HG03108 (cell line): ENCODE measurements around the gene NAA80.
"Not testable (repeated sequence)": the region's sequence is repeated elsewhere in the genome, so short reads cannot be mapped to it uniquely, and the experiment has no call there.

Source experiments
- ATAC-seq: cut with Tn5 transposase; IDR thresholded peaks from one replicate; pipeline ENCODE4 v1.9.1; 2021; ENCODE audit warnings: moderate library complexity; ENCODE audit not compliant: unreplicated experiment

Gene NAA80

DNA sequence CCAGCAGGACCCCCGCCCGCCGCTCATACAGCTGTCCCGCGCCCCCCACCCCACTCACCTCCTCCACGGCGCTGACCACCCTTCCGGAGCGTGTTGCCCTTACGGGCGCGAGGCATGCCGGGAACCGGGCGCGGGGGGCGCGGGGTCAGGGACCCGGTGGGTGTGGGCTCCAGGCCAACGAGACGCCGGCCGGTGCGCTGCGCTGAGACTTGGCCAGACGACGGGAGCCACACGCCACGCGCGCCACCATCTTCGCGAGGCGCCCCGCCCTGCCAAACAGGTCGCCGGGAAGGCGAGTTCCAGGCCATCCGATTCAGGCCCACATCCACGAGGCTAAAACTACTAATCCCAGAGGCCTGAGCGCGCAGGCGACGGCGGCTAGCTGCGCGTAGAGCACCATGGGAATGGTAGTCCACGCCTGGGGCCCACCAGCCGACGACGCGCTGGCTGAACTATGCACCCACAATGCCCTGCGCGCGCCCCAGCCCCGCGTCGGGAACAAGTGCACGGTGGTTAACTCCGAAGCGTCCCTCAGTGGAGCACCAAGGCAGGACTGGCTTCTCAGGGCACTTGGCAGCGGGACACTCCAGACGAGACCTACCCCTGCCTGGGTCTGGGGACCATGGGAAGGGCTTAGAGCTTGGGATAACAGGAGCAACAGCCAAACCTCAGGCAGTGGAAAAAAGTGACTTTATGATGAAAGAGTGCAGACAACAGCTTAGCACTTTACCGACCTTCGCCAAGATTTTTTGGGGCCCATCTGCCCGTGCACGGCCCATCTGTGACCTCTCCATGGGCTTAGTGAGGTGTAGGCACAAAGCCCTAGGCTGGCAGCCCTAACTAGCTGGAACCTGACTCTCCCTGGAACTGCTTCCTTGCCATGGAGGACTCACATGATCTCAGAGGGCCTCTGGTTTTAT lies 6.8 kb downstream of the NAA80 start, which contains the start of gene IFRD2:
TSS of gene IFRD2 (minus strand) at position 271 of the 920 bp plus-strand sequence. CDS start at position 116, 155 bp downstream.
- ATAC-seq = peak; percentile 97

DNA sequence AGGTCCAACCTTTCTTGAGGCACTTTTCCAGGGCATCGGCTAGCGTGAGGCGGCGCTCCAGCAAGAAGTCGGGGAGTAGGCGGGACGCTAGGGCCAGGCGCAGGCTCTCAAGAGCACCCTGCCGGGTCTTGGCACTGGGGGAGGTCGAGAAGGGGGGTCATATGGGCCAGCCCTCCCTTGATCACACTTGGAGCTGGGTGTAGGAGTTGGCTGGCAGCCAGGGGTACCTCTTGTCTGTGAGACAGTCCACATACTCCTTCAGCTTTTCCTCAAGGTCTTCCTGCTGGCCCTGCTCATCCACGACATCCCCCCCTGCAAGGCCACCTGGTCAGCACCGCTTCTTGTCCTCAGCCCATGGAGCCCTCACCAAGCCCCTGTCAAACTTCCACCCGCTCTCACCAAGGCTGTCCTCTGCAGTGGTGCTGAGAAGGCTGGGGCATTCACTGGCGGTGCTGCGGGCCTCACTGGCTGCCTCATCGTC lies 9.0 kb downstream of the NAA80 start:
- no peak for ATAC-seq

DNA sequence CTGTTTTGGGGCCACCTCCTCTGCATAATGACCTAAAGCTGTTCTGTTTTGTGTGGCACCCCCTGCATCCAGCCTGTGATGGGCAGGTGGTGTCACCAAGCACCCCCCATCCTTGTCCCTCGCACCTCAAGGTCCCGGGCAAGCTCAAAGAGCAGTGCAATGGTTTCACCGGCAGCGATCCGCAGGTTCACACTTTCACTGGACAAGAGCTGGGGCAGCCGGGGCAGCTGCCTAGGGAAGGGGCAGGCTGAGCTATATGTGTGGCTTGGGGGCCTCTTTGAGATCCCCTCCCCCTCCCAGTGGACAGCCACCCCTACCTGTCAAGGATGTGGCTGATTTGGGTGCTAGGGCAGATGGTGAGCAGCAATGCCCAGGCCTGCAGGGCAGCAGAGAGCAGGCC lies 10.1 kb downstream of the NAA80 start:
- ATAC-seq = no peak

DNA sequence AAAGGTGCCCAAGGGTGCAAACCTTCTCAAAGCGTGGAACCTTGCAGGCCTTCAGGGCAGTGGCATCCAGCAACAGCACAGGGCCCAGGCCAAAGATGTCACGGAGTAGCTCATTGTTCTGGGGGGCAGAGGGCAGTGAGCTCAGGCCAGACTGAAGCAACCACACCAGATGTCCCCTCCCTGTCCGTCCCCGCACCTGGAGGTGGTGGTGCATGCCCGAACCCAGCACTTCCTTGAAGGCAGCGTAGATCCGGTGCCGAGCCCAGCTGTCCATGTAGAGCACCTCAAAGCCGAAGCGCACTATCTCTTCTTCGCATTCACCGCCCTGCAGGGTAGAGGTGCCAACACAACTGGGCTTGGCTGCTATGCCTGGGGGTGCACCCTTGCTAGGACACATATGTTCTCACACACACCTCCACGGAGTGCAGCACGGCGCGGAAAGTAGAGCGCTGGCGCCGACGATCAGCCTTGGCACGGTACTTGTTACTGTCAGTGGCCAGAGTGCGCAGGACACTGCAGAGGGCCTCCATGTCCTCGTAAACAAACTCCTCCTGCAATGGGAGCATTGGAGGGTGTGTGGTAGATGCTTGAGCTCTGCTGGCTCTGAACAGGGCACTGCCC lies 10.7 kb downstream of the NAA80 start:
- no peak for ATAC-seq

DNA sequence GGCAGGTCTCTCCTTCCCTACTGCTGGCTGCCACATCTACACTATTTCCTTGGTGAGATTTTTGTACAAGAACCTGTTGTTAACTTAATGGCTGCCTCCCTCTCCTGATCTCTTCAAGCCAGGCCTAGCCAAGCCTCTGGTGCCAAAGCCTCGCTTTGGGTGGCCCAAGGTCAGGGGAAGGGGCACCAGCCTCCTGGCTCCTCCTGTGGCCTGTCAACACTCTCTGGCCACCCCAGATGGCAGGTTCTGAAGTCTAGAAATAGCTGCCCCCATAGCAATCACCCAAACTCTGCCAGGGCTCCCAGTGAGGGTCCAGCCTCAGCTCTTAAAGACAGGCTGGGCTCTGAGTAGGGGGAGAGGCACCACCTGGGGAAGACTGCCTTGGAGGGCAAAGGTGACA lies 11.9 kb downstream of the NAA80 start:
- no peak for ATAC-seq

DNA sequence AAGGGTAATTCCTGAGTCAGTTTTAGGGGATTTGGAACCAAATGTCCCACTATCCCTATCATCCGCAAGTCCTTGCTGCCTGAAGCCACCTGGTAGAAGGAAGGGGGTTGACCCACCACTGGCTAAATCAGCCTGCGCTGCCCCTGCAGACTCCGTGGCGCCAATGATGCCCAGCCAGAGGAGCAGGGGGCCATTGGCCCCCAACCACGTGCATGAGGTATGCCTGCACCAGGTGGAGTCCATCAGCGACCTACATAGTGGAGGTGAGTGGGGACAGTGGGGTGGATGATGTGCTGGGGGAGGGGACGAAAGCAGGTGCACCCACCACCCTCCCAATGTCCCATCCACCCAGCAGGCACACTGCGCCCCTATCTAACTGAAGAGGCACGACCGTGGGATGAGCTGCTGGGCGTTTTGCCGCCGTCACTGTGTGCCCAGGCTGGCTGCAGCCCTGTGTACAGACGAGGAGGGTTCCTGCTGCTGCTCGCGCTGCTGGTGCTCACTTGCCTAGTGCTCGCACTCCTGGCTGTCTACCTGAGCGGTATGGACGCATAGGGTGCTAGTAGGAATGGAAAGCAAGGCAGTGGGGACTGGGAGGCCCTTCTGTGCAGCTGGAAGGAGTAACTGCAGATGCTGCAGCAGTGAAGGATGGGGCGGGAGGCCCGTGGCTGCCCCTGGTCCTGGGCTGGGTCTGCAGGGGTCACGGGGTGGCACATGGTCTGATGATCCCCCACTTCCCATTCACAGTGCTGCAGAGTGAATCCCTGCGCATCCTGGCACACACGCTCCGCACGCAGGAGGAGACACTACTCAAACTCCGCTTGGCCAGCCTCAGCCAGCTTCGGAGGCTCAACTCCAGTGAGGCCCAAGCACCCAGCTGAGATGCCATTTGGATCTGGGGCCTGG lies 12.6 kb downstream of the NAA80 start:
- ATAC-seq = no peak

DNA sequence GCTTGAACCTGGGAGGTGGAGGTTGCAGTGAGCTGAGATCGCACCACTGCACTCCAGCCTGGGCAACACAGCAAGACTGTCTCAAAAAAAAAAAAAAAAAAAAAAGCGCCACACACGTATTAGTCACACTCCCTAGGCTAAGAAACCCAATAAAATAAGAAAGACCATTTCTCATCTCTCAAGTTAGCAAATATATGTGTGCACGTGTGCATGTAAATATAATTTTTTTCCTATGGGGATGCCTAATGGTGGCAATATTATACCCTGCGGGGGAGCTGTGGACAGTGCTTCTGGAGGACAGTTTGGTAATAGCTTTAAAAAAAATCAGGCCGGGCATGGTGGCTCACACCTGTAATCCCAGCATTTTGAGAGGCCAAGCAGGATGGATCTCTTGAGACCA lies 15.1 kb downstream of the NAA80 start:
- not testable (repeated sequence) for ATAC-seq

DNA sequence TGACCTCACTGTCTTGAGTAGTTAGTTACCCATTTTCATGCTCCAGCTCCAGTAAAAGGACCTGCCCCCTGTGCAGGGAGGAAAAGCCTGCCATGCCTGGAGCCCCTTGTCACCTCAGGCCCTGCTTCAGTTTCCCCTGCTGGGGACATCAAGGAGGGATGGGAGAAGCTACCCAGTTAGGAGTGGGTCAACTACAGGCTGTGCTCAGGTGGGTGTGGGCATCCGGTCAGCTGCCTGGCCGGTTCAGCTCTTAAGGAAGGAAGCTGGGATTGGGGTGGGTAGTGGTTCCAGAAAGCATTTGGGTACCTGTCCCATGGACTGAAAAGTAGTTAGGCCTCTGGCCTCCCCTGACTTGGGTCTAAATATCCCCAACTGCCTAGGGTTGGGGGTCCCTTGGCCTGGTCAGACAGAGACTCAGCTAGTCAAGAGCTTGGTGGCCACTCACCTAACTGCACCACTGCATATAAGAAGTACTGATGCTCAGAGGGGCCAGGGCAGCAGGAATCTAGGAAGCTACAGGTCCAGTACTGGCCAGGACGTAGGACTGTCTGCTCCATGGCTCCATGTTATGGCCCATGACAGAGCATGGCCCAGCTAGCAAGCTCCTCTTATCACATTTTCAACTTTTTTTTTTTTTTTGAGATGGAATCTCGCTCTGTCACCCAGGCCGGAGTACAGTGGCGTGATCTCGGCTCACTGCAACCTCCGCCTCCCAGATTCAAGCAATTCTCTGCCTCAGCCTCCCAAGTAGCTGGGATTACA lies 19.8 kb downstream of the NAA80 start:
- no peak for ATAC-seq

DNA sequence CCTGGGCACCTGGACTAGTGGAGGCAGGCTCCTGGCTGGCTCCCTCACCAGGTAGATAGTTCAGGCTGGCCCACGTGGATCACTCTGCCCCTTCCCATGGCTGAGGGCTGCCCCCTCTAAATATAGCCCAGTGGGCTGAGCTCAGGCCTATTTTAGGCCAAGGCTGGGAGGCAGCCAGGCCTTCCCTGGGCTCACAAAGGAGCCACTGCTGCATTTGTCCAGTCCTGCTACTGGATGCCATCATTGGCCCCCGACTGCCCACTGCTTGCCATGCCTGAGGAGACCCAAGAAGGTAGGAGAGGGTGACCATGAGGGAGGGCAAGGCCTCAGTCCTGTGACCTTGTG lies 20.4 kb downstream of the NAA80 start, which contains the start of gene LSMEM2:
TSS of gene LSMEM2 (plus strand) at position 208 of the 345 bp plus-strand sequence. CDS start at position 235, 27 bp downstream.
- no peak for ATAC-seq

DNA sequence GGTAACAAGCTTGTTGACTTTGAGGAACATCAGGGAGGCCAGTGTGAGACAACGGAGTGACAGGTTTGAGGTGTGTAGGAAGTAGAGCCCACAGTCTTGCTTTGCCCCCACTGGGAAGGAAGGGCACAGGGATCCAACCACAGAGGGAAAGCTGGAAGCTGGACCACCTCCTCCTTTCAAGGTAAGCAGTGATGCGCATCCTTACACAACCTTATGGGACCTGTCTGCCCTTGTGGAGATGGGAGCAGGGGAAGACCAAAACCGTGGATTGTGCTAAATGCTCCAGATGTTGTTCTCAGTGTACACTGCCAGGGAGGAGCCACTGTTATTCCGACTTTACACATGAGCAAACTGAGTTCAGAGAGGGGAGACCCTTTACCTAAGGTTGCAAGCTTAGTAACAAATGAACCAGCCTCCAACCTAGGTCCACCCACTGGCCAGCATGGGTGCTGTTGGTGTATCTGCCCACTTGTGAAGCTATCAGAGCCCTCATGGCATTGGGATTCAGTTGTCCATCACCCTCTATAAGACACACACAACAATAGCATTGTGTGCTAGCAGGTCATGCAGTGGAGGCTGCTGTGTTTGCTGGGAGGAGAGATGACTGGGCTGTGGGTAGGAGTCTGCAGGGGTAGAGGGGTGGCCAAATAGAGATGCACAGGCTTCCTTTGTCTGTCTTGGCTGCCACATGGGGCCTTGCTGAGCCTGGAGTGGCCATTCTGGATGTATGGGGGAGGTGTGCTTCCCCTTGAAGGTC lies 20.9 kb downstream of the NAA80 start:
- ATAC-seq = no peak

DNA sequence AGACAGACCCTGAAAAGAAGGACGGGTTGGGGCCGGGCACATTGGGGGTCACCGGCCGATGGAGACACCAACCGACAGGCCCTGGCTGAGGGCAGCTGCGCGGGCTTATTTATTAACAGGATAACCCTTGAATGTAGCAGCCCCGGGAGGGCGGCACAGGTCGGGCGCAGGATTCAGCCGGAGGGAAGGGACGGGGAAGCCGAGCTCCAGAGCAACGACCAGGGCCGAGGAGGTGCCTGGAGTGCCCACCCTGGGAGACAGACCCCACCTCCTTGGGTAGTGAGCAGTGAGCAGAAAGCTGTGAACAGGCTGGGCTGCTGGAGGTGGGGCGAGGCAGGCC lies 22.5 kb downstream of the NAA80 start:
- no peak for ATAC-seq

DNA sequence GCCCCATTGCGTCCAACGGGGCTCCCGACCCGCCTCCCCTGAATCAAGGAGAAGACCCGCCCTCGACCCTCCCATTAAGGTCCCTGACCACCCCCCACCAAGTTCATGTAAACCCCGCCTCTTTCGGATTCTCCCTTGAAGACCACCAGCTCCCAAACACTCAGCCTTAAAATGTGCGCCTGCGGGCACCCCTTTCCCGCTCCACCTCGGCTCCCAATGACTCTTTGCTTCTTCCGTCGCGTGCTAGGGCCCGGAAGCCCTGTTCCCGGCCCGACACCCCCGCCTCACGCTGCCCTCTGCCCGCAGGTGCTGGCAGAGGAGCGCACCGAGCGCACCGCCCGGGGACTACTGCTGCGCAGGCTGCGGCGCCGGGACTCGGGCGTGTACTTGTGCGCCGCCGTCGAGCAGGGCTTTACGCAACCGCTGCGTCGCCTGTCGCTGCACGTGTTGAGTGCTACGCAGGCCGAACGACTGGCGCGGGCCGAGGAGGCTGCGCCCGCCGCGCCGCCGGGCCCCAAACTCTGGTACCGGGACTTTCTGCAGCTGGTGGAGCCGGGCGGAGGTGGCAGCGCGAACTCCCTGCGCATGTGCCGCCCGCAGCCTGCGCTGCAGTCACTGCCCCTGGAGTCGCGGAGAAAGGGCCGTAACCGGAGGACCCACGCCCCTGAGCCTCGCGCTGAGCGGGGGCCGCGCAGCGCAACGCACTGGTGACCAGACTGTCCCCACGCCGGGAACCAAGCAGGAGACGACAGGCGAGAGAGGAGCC lies 23.0 kb downstream of the NAA80 start:
- no peak for ATAC-seq

DNA sequence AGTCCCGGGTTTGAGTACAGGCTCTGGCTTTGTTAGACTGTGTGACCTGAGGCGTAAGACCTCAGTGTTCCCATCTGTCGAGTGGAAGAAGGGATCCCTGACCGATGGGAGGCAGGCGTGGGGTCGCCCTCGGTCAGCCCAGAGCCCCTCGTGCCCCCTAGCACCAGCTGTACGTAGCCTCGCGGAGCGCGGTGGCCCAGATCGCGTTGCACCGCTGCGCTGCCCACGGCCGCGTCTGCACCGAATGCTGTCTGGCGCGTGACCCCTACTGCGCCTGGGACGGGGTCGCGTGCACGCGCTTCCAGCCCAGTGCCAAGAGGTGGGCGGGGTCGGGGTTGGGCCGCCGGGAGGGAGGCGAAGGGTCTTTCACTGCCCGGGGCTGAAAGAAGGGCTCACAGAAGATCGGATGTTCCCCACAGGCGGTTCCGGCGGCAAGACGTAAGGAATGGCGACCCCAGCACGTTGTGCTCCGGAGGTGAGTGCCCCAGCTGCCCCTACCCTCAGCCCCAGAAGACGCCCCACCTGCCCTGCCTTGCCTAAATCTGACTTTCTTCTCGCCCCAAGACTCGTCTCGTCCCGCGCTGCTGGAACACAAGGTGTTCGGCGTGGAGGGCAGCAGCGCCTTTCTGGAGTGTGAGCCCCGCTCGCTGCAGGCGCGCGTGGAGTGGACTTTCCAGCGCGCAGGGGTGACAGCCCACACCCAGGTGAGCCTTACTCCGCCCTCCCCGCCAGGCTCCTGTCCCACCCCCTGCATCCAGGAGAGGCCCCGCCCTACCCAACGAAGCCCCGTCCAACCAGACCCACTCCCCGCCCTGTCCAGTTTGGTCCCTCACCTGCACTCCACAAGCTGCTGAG lies 23.8 kb downstream of the NAA80 start:
- no peak for ATAC-seq

DNA sequence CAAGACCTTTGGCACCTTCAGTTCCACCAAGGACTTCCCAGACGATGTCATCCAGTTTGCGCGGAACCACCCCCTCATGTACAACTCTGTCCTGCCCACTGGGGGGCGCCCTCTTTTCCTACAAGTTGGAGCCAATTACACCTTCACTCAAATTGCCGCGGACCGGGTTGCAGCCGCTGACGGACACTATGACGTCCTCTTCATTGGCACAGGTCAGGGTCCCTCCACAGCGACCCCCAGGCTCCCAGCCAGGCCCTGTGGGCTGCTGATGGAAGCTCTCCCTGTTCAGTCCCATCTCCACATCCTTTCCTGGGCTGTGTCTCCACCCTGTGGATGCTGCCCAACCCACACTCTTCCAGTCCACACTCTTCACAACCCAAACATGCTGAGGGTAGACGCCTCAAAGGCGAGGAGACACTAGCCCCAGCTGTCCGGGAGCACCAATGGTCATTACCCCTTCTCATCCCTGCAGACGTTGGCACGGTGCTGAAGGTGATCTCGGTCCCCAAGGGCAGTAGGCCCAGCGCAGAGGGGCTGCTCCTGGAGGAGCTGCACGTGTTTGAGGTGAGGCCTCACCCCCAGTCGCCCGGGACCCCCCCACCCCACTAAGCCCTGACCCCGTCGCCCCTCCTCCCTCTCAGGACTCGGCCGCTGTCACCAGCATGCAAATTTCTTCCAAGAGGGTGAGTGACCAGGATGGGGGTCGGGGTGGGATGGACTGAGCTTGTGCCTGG lies 24.7 kb downstream of the NAA80 start:
- ATAC-seq = no peak

DNA sequence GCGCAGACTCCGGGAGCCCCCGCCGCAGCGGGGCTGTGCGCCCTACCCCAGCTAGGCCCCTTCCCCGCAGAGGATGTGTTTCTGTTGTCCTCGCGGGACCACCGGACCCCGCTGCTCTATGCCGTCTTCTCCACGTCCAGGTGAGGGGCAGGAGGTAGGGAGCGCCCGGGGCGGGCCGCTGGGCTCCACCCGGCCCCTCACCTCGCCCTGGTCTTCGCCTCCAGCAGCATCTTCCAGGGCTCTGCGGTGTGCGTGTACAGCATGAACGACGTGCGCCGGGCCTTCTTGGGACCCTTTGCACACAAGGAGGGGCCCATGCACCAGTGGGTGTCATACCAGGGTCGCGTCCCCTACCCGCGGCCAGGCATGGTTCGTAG lies 25.5 kb downstream of the NAA80 start:
- no peak for ATAC-seq

DNA sequence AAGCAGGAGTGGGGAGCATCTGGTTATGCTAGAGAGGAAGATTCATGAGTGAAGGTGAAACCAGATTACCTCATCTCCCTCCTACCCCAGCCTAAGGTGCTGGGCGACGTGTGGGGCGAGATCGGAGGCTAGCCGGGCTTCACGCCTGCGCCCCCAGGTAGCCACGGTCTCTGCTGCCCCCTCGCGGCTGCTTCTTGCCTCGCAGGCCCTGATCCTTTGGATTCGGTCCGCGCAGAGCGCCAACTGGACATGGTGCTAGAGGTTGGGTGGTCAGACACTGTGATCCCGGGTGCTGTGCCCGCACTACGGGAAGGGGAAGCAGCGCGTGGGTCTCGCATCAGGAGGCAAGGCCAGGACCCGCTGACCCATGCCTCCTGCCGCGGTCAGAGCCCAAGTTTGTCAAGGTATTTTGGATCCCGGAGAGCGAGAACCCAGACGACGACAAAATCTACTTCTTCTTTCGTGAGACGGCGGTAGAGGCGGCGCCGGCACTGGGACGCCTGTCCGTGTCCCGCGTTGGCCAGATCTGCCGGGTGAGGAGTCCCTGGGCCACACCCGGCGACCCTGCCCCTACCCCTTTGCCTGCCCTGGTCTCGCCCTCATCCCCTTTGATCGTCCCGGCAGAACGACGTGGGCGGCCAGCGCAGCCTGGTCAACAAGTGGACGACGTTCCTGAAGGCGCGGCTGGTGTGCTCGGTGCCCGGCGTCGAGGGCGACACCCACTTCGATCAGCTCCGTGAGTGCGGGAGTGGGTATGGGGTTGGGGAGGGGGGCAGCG lies 26.1 kb downstream of the NAA80 start:
- peak; percentile 84 for ATAC-seq

DNA sequence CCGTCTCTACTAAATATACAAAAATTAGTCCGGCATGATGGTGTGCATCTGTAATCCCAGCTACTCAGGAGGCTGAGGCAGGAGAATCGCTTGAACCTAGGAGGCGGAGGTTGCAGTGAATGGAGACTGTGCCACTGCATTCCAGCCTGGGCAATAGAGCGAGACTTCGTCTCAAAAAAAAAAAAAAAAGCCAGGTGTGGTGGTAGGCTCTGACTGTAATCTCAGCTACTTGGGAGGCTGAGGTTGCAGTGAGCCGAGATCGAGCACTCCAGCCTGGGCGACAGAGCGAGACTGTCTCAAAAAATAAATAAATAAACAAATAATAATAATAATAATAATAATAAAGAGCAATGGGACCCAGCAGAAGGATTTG lies 26.7 kb downstream of the NAA80 start:
- not testable (repeated sequence) for ATAC-seq
